Breast epithelium (tissue), 4 donors: ENCODE results near the gene TIMM29. TPM values are rescaled to one million over a fixed set of nuclear protein-coding genes. Genes with fewer than 3 reads are reported as not detected.

Experiments used
- DNase-seq, 2 donors: peaks; one replicate each; pipeline ENCODE4 v3.0.0-alpha.2; 2019; ENCODE audit warnings: low spot score in 2 of 2
- H3K27ac ChIP-seq, 2 donors: fragments of 200-600 bp; sonication (generic) in 1 of 2; one replicate each; pipeline ENCODE4 v1.5.1; 2016 to 2019; ENCODE audit warnings: mild to moderate bottlenecking in 1 of 2
- H3K27me3 ChIP-seq, 2 donors: fragments of 200-600 bp; sonication (generic) in 1 of 2; one replicate each; pipeline versions ENCODE4 v1.5.1 to v1.6.0; 2017 to 2019; ENCODE audit warnings: control low read depth in 1 of 2, mild to moderate bottlenecking in 1 of 2
- H3K36me3 ChIP-seq: fragments of 200-600 bp; one replicate; pipeline ENCODE4 v1.5.1; 2019
- H3K4me1 ChIP-seq, 2 donors: fragments of 200-600 bp; sonication (generic); one replicate each; pipeline ENCODE4 v1.5.1; 2016 to 2019; ENCODE audit warnings: control low read depth in 1 of 2
- H3K4me3 ChIP-seq, 3 donors: fragments of 200-600 bp; sonication (generic); 1 replicate in 2 of 3; 2 replicates in 1 of 3; pipeline ENCODE4 v1.5.1; 2016 to 2019; ENCODE audit warnings: mild to moderate bottlenecking in 3 of 3, moderate library complexity in 2 of 3
- H3K9me3 ChIP-seq, 2 donors: fragments of 200-600 bp; sonication (generic) in 1 of 2; one replicate each; pipeline ENCODE4 v1.5.1; 2016 to 2019; ENCODE audit warnings: control low read depth in 1 of 2
- CTCF ChIP-seq, 3 donors: fragments of 450-650 bp; IDR thresholded peaks; one replicate each; pipeline ENCODE4 v1.5.1; 2016 to 2017; ENCODE audit warnings: antibody characterized with exemption in 3 of 3, mild to moderate bottlenecking in 3 of 3, moderate library complexity in 3 of 3
- POLR2A ChIP-seq: fragments of 450-650 bp; IDR thresholded peaks from one replicate; pipeline ENCODE4 v1.6.1; 2016; ENCODE audit warnings: antibody characterized with exemption, mild to moderate bottlenecking, moderate library complexity
- POLR2AphosphoS5 ChIP-seq, 3 donors: sonication (generic); formaldehyde crosslinking; IDR thresholded peaks; one replicate each; pipeline ENCODE4 v1.6.1; 2017; ENCODE audit warnings: antibody characterized with exemption in 3 of 3
- intact Hi-C: fragments of 100-400 bp; cut with DNase I; formaldehyde crosslinking; loops from one replicate; pipeline ENCODE4 v1.15.1; 2023; ENCODE audit warnings: low total_unique reads
- total RNA-seq, 3 donors: library from RNA; depleted of rRNA; stranded (reverse); fragments of >200 nt; gene quantifications; one replicate each; pipeline ENCODE4 v1.1.0, GENCODE V29; 2016

TIMM29 gene
- total RNA-seq, 3 donors from 2014 or later = 21.1 to 31.6 (median 21.6) TPM

- Histone ChIP-seq H3K9me3 (no peaks in the 10 kb centered on the region), H3K27me3 (no peaks in the 10 kb centered on the region), H3K27ac (no peak overlapping the region), H3K4me1 (no peaks in the 10 kb centered on the region), H3K36me3 (no peaks in the 10 kb centered on the region), H3K4me3 (no peak overlapping the region)
- TF ChIP-seq CTCF (IDR thresholded peaks at IDR 0.05) = no peak
- no peak for DNase-seq
- intact Hi-C loops = no loop called here
Measured at GRCh38 chr19:10911579-10912363, 16.8 kb upstream of the TIMM29 start.

GRCh38 chr19:10912619-10913018 lies 16.0 kb upstream of the TIMM29 start:
- TF ChIP-seq CTCF (IDR thresholded peaks at IDR 0.05) (no peak), POLR2A (no peak), POLR2AphosphoS5 (IDR thresholded peaks at IDR 0.05) (no peak)
- intact Hi-C loops = no loop called here
- DNase-seq = no peak
- Histone ChIP-seq H3K36me3 (no peaks in the 10 kb centered on the region), H3K27ac (no peak overlapping the region), H3K27me3 (no peaks in the 10 kb centered on the region), H3K9me3 (no peaks in the 10 kb centered on the region), H3K4me1 (no peaks in the 10 kb centered on the region), H3K4me3 (no peak overlapping the region)

- no peak overlapping the region for H3K27ac ChIP-seq
- H3K4me1 ChIP-seq = no peaks in the 10 kb centered on the region
- intact Hi-C loops = no loop called here
- no peaks in the 10 kb centered on the region for H3K9me3 ChIP-seq
- H3K27me3 ChIP-seq = no peaks in the 10 kb centered on the region
- H3K36me3 ChIP-seq = no peaks in the 10 kb centered on the region
- H3K4me3 ChIP-seq = no peak overlapping the region
- TF ChIP-seq CTCF (IDR thresholded peaks at IDR 0.05) (no peak), POLR2A (no peak), POLR2AphosphoS5 (IDR thresholded peaks at IDR 0.05) (no peak)
- no peak for DNase-seq
Measured at GRCh38 chr19:10913716-10914340, 14.8 kb upstream of the TIMM29 start.

GRCh38 chr19:10915130-10916091 lies 13.2 kb upstream of the TIMM29 start:
- no peaks in the 10 kb centered on the region for H3K27me3 ChIP-seq
- no peaks in the 10 kb centered on the region for H3K9me3 ChIP-seq
- peak overlapping the region in 1 of 2 donors; percentile 52 for H3K27ac ChIP-seq
- no peaks in the 10 kb centered on the region for H3K4me1 ChIP-seq
- no peaks in the 10 kb centered on the region for H3K36me3 ChIP-seq
- H3K4me3 ChIP-seq = no peak overlapping the region
- no peak for DNase-seq
- intact Hi-C loops = no loop called here
- TF ChIP-seq CTCF (IDR thresholded peaks at IDR 0.05) (no peak), POLR2A (no peak), POLR2AphosphoS5 (IDR thresholded peaks at IDR 0.05) (no peak)
